ENCODE measurements around the gene DHRS12. TPM values are rescaled to one million over a fixed set of nuclear protein-coding genes. Genes with fewer than 3 reads are reported as not detected.

The DHRS12 gene
- total and polyA plus RNA-seq, 2 donors from 2014 or later, result 20.4 to 36.1 TPM

GRCh38 chr13:51831519-51831918, 27.6 kb upstream of the DHRS12 start:
- H3K4me3 ChIP-seq (ENCODE audit: low read length in 3 of 3), result no peak overlapping the region
- H3K27ac ChIP-seq (ENCODE audit: low read depth in 2 of 2, low read length in 2 of 2), result no peak overlapping the region
- H3K27me3 ChIP-seq (ENCODE audit: control insufficient read depth, insufficient read depth, low read length), result no peaks in the 10 kb centered on the region
- no peaks in the 10 kb centered on the region for H3K9me3 ChIP-seq (ENCODE audit: control insufficient read depth in 2 of 3, insufficient read depth in 1 of 3, low read length in 3 of 3)
- DNase-seq (no peak), FAIRE-seq (no peak)
- TF ChIP-seq CTCF (IDR thresholded peaks at IDR 0.05; ENCODE audit: borderline replicate concordance, extremely low read depth, insufficient read depth), result no peak
- H3K4me1 ChIP-seq (ENCODE audit: control insufficient read depth in 2 of 3, insufficient read depth in 2 of 3, low read depth in 1 of 3, low read length in 3 of 3), result peaks cover 0 to under 1% (median 0%) of the 10 kb centered on the region in 3 donors
- intact Hi-C loops (cut with DNase I), result no loop called here
- H3K9ac ChIP-seq (ENCODE audit: low read length in 3 of 3), result no peak overlapping the region
- H3K36me3 ChIP-seq (ENCODE audit: control insufficient read depth in 2 of 3, insufficient read depth in 3 of 3, low read length in 3 of 3), result no peaks in the 10 kb centered on the region

GRCh38 chr13:51829568-51829899, 25.6 kb upstream of the DHRS12 start:
- Histone ChIP-seq H3K36me3 (ENCODE audit: control insufficient read depth in 2 of 3, insufficient read depth in 3 of 3, low read length in 3 of 3) (no peaks in the 10 kb centered on the region), H3K9me3 (ENCODE audit: control insufficient read depth in 2 of 3, insufficient read depth in 1 of 3, low read length in 3 of 3) (no peaks in the 10 kb centered on the region), H3K9ac (ENCODE audit: low read length in 3 of 3) (no peak overlapping the region), H3K4me3 (ENCODE audit: low read length in 3 of 3) (no peak overlapping the region), H3K27me3 (ENCODE audit: control insufficient read depth, insufficient read depth, low read length) (no peaks in the 10 kb centered on the region), H3K27ac (ENCODE audit: low read depth in 2 of 2, low read length in 2 of 2) (no peak overlapping the region), H3K4me1 (ENCODE audit: control insufficient read depth in 2 of 3, insufficient read depth in 2 of 3, low read depth in 1 of 3, low read length in 3 of 3) (peaks cover 0 to 2% (median 0%) of the 10 kb centered on the region in 3 donors)
- TF ChIP-seq CTCF (IDR thresholded peaks at IDR 0.05; ENCODE audit: borderline replicate concordance, extremely low read depth, insufficient read depth), result no peak
- no peak for FAIRE-seq
- DNase-seq, result no peak
- intact Hi-C loops (cut with DNase I), result no loop called here

GRCh38 chr13:51828730-51829567, 25.0 kb upstream of the DHRS12 start:
- Histone ChIP-seq H3K4me3 (ENCODE audit: low read length in 3 of 3) (no peak overlapping the region), H3K27me3 (ENCODE audit: control insufficient read depth, insufficient read depth, low read length) (no peaks in the 10 kb centered on the region), H3K9ac (ENCODE audit: low read length in 3 of 3) (no peak overlapping the region), H3K27ac (ENCODE audit: low read depth in 2 of 2, low read length in 2 of 2) (no peak overlapping the region), H3K4me1 (ENCODE audit: control insufficient read depth in 2 of 3, insufficient read depth in 2 of 3, low read depth in 1 of 3, low read length in 3 of 3) (peaks cover 0 to 2% (median 0%) of the 10 kb centered on the region in 3 donors), H3K9me3 (ENCODE audit: control insufficient read depth in 2 of 3, insufficient read depth in 1 of 3, low read length in 3 of 3) (no peaks in the 10 kb centered on the region), H3K36me3 (ENCODE audit: control insufficient read depth in 2 of 3, insufficient read depth in 3 of 3, low read length in 3 of 3) (no peaks in the 10 kb centered on the region)
- intact Hi-C loops (cut with DNase I), result no loop called here
- no peak for FAIRE-seq
- no peak for TF ChIP-seq CTCF (IDR thresholded peaks at IDR 0.05; ENCODE audit: borderline replicate concordance, extremely low read depth, insufficient read depth)
- DNase-seq, result no peak

Measured in kidney (tissue), 14 donors.